ENCODE measurements around the gene IRAK1BP1.

Gene IRAK1BP1

GRCh38 chr6:78867370-78868040 is at the start of gene IRAK1BP1:
IRAK1BP1 (plus strand) TSS chr6:78867551; CDS start chr6:78867577, 26 bp downstream.
- in situ Hi-C loops (cut with MboI; ENCODE audit: low sequenced_read_pairs, unreplicated experiment) = loop anchor here (25.0 kb wide), 1 partner anchor 370 kb away; the partner anchor contains the start of gene HMGN3

GRCh38 chr6:78824045-78824444 is 43.3 kb upstream of the IRAK1BP1 start:
- TF ChIP-seq CTCF (IDR thresholded peaks at IDR 0.05; ENCODE audit: borderline replicate concordance, control extremely low read depth, extremely low read depth, insufficient read depth, missing control alignments) = no peak

More at GRCh38 chr6:78867370-78868040, at the start of gene IRAK1BP1:
- TF ChIP-seq CTCF (IDR thresholded peaks at IDR 0.05; ENCODE audit: borderline replicate concordance, control extremely low read depth, extremely low read depth, insufficient read depth, missing control alignments) = no peak
- peak; percentile 93 for DNase-seq (ENCODE audit: low spot score)

GRCh38 chr6:78829407-78829806 is 37.9 kb upstream of the IRAK1BP1 start:
- DNase-seq (ENCODE audit: low spot score) = no peak
- in situ Hi-C loops (cut with MboI; ENCODE audit: low sequenced_read_pairs, unreplicated experiment) = no loop called here
- TF ChIP-seq CTCF (IDR thresholded peaks at IDR 0.05; ENCODE audit: borderline replicate concordance, control extremely low read depth, extremely low read depth, insufficient read depth, missing control alignments) = no peak

More at GRCh38 chr6:78824045-78824444, 43.3 kb upstream of the IRAK1BP1 start:
- no peak for DNase-seq (ENCODE audit: low spot score)
- in situ Hi-C loops (cut with MboI; ENCODE audit: low sequenced_read_pairs, unreplicated experiment) = no loop called here

GRCh38 chr6:78830805-78831204 is 36.5 kb upstream of the IRAK1BP1 start:
- DNase-seq (ENCODE audit: low spot score) = no peak
- TF ChIP-seq CTCF (IDR thresholded peaks at IDR 0.05; ENCODE audit: borderline replicate concordance, control extremely low read depth, extremely low read depth, insufficient read depth, missing control alignments) = no peak
- in situ Hi-C loops (cut with MboI; ENCODE audit: low sequenced_read_pairs, unreplicated experiment) = no loop called here

GRCh38 chr6:78831492-78831891 is 35.9 kb upstream of the IRAK1BP1 start:
- in situ Hi-C loops (cut with MboI; ENCODE audit: low sequenced_read_pairs, unreplicated experiment) = no loop called here
- no peak for TF ChIP-seq CTCF (IDR thresholded peaks at IDR 0.05; ENCODE audit: borderline replicate concordance, control extremely low read depth, extremely low read depth, insufficient read depth, missing control alignments)
- DNase-seq (ENCODE audit: low spot score) = no peak

- no peak for DNase-seq (ENCODE audit: low spot score)
- no peak for TF ChIP-seq CTCF (IDR thresholded peaks at IDR 0.05; ENCODE audit: borderline replicate concordance, control extremely low read depth, extremely low read depth, insufficient read depth, missing control alignments)
- in situ Hi-C loops (cut with MboI; ENCODE audit: low sequenced_read_pairs, unreplicated experiment) = no loop called here
Measured at GRCh38 chr6:78832091-78832808, 35.1 kb upstream of the IRAK1BP1 start.

Measured in GM13976 (cell line).